ENCODE results near the gene ADRA1B. TPM values are rescaled to one million over a fixed set of nuclear protein-coding genes. Genes with fewer than 3 reads are reported as not detected.

ADRA1B gene
- 20.0 to 28.1 TPM (median 24.3 TPM) in 5 replicates for total RNA-seq (2022; extraction: Qiagen RNA extraction)

DNA sequence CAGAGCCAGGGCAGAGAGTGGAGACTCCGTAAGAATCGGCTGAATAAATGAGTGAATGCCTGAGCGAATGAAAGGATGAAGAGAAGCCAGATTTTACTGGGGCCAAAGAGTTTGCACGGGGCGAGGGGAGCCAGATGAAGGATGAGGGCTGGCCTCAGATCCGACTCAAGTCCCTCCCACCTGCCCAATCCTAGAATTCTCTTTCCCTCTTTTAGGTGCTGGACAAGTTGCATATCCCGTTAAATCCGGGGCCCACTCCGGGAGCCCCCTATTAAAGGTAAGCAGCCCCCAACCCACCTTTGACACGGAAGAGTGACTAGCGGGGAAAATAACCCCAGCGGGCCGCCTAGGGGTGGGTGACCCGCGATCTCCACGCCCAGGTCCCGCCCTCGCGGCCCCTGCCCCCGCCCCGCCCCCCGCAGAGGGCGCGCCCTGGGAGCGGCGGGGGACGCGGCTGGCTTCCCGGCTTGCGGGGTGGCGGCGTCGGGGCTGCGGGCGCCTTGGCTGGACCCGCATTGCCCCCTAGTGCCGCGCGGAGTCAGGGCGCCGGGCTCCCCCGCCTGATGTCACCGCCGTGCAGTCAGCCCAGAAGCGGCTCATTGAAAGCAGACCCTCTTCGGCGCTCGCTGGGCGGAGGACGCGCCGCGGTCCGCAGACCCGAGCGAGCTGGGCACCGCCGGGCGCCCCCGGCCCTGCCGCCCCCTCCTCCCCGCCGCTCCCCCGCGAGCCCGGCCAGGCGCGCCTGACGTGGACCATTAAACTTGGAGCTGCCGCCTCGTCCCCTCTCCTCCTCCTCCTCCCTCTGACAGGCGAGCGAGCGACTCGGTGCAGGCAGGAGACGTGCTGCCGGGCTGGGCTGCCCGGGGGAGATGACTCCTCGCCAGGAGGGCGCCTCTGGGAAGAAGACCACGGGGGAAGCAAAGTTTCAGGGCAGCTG, at the start of gene ADRA1B:
ADRA1B (plus strand) TSS at position 579 of the 937 bp plus-strand sequence. CDS start 424 bp downstream, outside the sequence.

DNA sequence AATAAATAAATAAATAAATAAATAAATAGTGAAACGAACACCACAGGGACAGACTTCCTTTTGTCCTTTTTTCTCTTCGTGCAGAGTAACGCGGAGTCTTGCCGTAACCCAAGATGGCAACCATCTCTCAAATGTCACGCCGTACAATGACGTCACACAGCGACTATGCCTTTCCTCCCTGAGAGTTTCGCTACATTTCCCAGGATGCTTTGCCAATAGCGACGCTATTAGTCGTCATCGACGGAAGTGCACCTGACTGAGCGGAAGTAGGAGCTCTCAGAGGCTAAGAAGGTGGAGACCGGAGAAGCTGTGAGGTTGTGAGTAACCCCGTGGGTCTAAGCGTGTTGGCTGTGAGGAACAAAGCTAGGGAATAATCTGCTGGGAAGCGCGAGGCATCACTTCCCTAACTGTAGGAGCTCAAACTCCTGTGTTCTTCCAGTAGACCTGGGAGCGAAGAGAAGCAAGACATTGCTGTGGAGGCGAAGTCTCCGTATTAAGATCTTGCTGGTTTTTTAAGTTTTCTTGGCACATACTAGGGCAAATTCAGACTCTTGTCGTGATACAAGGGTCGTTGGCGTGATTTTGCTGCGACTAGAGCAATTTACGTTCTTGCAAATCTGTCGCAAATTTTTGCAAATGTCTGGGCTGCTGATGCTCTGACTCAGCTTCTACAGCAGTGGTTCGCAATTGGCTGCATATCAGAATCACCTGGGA, 92.8 kb downstream of the ADRA1B start, which contains the start of gene TTC1:
TTC1 (plus strand) TSS at position 263 of the 714 bp plus-strand sequence. CDS start 1,390 bp downstream, outside the sequence.

Other genes with a start within 250 kb of the ADRA1B start
- gene TTC1, start 92.7 kb downstream of the ADRA1B start, total RNA-seq (2022; extraction: Qiagen RNA extraction) = 67.2 to 71.3 TPM (median 68.8 TPM) in 5 replicates
- gene PWWP2A, start 203.0 kb downstream of the ADRA1B start, total RNA-seq (2022; extraction: Qiagen RNA extraction) = 8.3 to 10.7 TPM (median 8.9 TPM) in 5 replicates